ENCODE data around the gene GSN. TPM values are rescaled to one million over a fixed set of nuclear protein-coding genes. Genes with fewer than 3 reads are reported as not detected.

Gene GSN
- polyA plus RNA-seq, 3 donors: 67.4 to 187 (median 95.8) TPM

GRCh38 chr9:121277026-121277425 lies 9.1 kb downstream of the GSN start:
- no peak overlapping the region for H3K4me3 ChIP-seq (replicated peaks in 1 of 3; ENCODE audit: low read depth in 2 of 3, low read length in 3 of 3)
- H3K27ac ChIP-seq (ENCODE audit: low read depth in 1 of 2, low read length in 2 of 2): no peak overlapping the region
- H3K9ac ChIP-seq (ENCODE audit: insufficient read depth, low read length, poor library complexity, severe bottlenecking): no peak overlapping the region
- Mint-ChIP-seq H3K4me3 (no peak overlapping the region), H3K9me3 (no peaks in the 10 kb centered on the region), H3K36me3 (peaks cover 22 to 29% of the 10 kb centered on the region in 2 donors), H3K27ac (no peak overlapping the region), H3K27me3 (ENCODE audit: low read depth in 3 of 3) (no peaks in the 10 kb centered on the region), H3K4me1 (peaks cover 56% of the 10 kb centered on the region)
- H3K36me3 ChIP-seq (replicated peaks in 1 of 2; ENCODE audit: control insufficient read depth in 1 of 2, insufficient read depth in 2 of 2, low read length in 2 of 2): no peaks in the 10 kb centered on the region
- H3K4me1 ChIP-seq (ENCODE audit: control insufficient read depth in 1 of 2, insufficient read depth in 2 of 2, low read length in 2 of 2): peaks cover 39 to 47% of the 10 kb centered on the region in 2 donors
- TF ChIP-seq CTCF (IDR thresholded peaks at IDR 0.05): no peak
- intact Hi-C loops (cut with micrococcal nuclease): no loop called here
- peaks cover 67% of the 10 kb centered on the region for H3K79me2 ChIP-seq (ENCODE audit: insufficient read depth, low read length)
- 100% methylated on average over 1 of the region's 1 CpG for WGBS (ENCODE audit: insufficient coverage)
- no peak for DNase-seq
- no peak overlapping the region for H2AFZ ChIP-seq (ENCODE audit: insufficient read depth, low read depth, low read length, poor library complexity, severe bottlenecking)
- H3K9me3 ChIP-seq (replicated peaks in 1 of 2; ENCODE audit: control insufficient read depth in 1 of 2, insufficient read depth in 1 of 2, low read length in 2 of 2): no peaks in the 10 kb centered on the region
- H3K27me3 ChIP-seq (ENCODE audit: control insufficient read depth in 2 of 2, insufficient read depth in 2 of 2, low read length in 2 of 2): no peaks in the 10 kb centered on the region
- H4K20me1 ChIP-seq (ENCODE audit: insufficient read depth, low read length): peaks cover 17% of the 10 kb centered on the region
- no peak overlapping the region for H3K4me2 ChIP-seq (replicated peaks; ENCODE audit: extremely low read depth, low read length, poor library complexity, severe bottlenecking)

GRCh38 chr9:121277518-121278295 lies 9.7 kb downstream of the GSN start:
- Histone ChIP-seq H3K9me3 (replicated peaks in 1 of 2; ENCODE audit: control insufficient read depth in 1 of 2, insufficient read depth in 1 of 2, low read length in 2 of 2) (no peaks in the 10 kb centered on the region), H3K79me2 (ENCODE audit: insufficient read depth, low read length) (peaks cover 60% of the 10 kb centered on the region), H4K20me1 (ENCODE audit: insufficient read depth, low read length) (peaks cover 17% of the 10 kb centered on the region), H3K9ac (ENCODE audit: insufficient read depth, low read length, poor library complexity, severe bottlenecking) (no peak overlapping the region), H3K4me1 (ENCODE audit: control insufficient read depth in 1 of 2, insufficient read depth in 2 of 2, low read length in 2 of 2) (peaks cover 39 to 47% of the 10 kb centered on the region in 2 donors), H2AFZ (ENCODE audit: insufficient read depth, low read depth, low read length, poor library complexity, severe bottlenecking) (no peak overlapping the region), H3K4me2 (replicated peaks; ENCODE audit: extremely low read depth, low read length, poor library complexity, severe bottlenecking) (no peak overlapping the region), H3K36me3 (replicated peaks in 1 of 2; ENCODE audit: control insufficient read depth in 1 of 2, insufficient read depth in 2 of 2, low read length in 2 of 2) (no peaks in the 10 kb centered on the region), H3K27me3 (ENCODE audit: control insufficient read depth in 2 of 2, insufficient read depth in 2 of 2, low read length in 2 of 2) (no peaks in the 10 kb centered on the region), H3K4me3 (replicated peaks in 1 of 3; ENCODE audit: low read depth in 2 of 3, low read length in 3 of 3) (no peak overlapping the region), H3K27ac (ENCODE audit: low read depth in 1 of 2, low read length in 2 of 2) (no peak overlapping the region)
- Mint-ChIP-seq H3K4me3 (no peak overlapping the region), H3K9me3 (no peaks in the 10 kb centered on the region), H3K36me3 (peaks cover 22 to 28% of the 10 kb centered on the region in 2 donors), H3K27me3 (ENCODE audit: low read depth in 3 of 3) (no peaks in the 10 kb centered on the region), H3K4me1 (peaks cover 56% of the 10 kb centered on the region), H3K27ac (no peak overlapping the region)
- intact Hi-C loops (cut with micrococcal nuclease): no loop called here
- DNase-seq: no peak
- TF ChIP-seq CTCF (IDR thresholded peaks at IDR 0.05): no peak
- WGBS (ENCODE audit: insufficient coverage): 94% methylated on average over 2 of the region's 4 CpGs

Measured in CD14-positive monocyte (primary cell).